BLaER1 (cell line): Measurements from ENCODE around the gene GOLGA6L1.
"Not testable (repeated sequence)": the region's sequence is repeated elsewhere in the genome, so short reads cannot be mapped to it uniquely, and the experiment has no call there.

ENCODE experiments used
- H3K27ac ChIP-seq: shearing (Covaris generic); formaldehyde crosslinking; 2 replicates; pipeline ENCODE4 v1.8.1; 2022
- H3K27me3 ChIP-seq: shearing (Covaris generic); formaldehyde crosslinking; 2 replicates; pipeline ENCODE4 v1.8.1; 2022
- H3K36me3 ChIP-seq: shearing (Covaris generic); formaldehyde crosslinking; 2 replicates; pipeline ENCODE4 v1.8.1; 2022
- H3K4me1 ChIP-seq: shearing (Covaris generic); formaldehyde crosslinking; 2 replicates; pipeline ENCODE4 v1.8.1; 2022
- H3K4me2 ChIP-seq: shearing (Covaris generic); formaldehyde crosslinking; 2 replicates; pipeline ENCODE4 v1.8.1; 2022
- H3K4me3 ChIP-seq: shearing (Covaris generic); formaldehyde crosslinking; 2 replicates; pipeline ENCODE4 v1.8.1; 2022
- H3K9ac ChIP-seq: shearing (Covaris generic); formaldehyde crosslinking; 2 replicates; pipeline ENCODE4 v1.8.1; 2022
- H3K9me3 ChIP-seq: shearing (Covaris generic); formaldehyde crosslinking; 2 replicates; pipeline ENCODE4 v1.8.1; 2022
- H4K20me1 ChIP-seq: shearing (Covaris generic); formaldehyde crosslinking; 2 replicates; pipeline ENCODE4 v1.8.1; 2022
- Cebpa-rat ChIP-seq: shearing (Covaris generic); IDR thresholded peaks from 2 replicates; pipeline ENCODE4 v1.8.1; 2022

GOLGA6L1 gene

DNA sequence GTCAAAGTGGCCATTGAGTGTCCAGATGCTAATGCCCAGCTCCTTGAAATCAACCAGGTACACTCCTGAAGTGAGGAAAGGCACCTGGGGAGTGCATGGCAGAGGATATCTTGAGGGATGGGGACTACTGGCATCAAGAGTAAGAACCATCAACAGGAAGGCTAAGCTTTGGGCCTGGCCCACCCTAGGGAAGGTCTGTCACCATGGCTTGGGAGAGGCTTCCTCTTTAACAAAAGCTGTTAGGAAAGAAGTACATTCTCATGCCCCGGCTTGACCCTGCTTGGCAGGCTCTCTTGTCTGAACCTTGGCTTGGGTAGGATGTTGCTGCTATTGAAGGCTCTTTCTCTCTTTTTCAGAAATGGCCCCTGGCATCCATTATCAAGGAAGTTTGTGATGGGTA is 53.5 kb downstream of the GOLGA6L1 start:
- H3K9ac ChIP-seq: no peak overlapping the region
- H4K20me1 ChIP-seq: no peaks in the 10 kb centered on the region
- no peak for TF ChIP-seq Cebpa-rat
- no peaks in the 10 kb centered on the region for H3K36me3 ChIP-seq
- H3K4me1 ChIP-seq: peaks cover 19% of the 10 kb centered on the region
- no peak overlapping the region for H3K4me2 ChIP-seq
- no peaks in the 10 kb centered on the region for H3K9me3 ChIP-seq
- H3K27ac ChIP-seq: no peak overlapping the region
- no peaks in the 10 kb centered on the region for H3K27me3 ChIP-seq
- no peak overlapping the region for H3K4me3 ChIP-seq

DNA sequence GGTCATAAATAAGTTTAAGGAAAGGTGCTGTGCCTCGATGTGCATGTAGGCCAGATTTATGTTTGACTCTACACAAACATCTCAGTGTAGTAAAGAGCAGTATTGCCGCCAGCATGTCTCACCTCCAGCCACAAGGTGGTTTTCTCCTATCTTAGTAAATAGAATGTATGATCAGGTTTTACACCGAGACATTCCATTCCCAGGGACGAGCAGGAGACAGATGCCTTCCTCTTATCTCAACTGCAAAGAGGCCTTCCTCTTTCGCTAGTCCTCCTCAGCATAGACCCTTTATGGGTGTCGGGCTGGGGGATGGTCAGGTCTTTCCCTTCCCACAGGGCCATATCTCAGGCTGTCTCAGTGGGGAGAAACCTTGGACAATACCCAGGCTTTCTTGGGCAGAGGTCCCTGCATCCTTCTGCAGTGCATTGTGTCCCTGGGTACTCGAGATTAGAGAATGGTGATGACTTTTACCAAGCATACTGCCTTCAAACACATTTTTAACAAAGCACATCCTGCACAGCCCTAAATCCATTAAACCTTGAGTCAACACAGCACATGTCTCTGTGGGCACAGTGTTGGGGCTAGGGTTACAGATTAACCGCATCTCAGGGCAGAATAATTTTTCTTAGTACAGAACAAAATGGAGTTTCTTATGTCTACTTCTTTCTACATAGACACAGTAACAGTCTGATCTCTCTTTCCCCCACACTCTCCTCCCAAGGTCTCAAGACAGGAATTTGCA is 54.5 kb downstream of the GOLGA6L1 start:
- Histone ChIP-seq H3K4me1 (peaks cover 19% of the 10 kb centered on the region), H3K4me2 (peak overlapping the region; percentile 70)
- H3K4me3 ChIP-seq, H3K9me3 ChIP-seq, H3K36me3 ChIP-seq, H4K20me1 ChIP-seq, H3K27ac ChIP-seq, H3K27me3 ChIP-seq, H3K9ac ChIP-seq: not testable (repeated sequence)

GRCh38 chr15:23081271-23081670 is 55.4 kb downstream of the GOLGA6L1 start:
- H4K20me1 ChIP-seq: no peaks in the 10 kb centered on the region
- H3K4me2 ChIP-seq: peak overlapping the region; percentile 70
- no peaks in the 10 kb centered on the region for H3K36me3 ChIP-seq
- no peaks in the 10 kb centered on the region for H3K9me3 ChIP-seq
- H3K27me3 ChIP-seq: no peaks in the 10 kb centered on the region
- peaks cover 19% of the 10 kb centered on the region for H3K4me1 ChIP-seq
- TF ChIP-seq Cebpa-rat: no peak
- no peak overlapping the region for H3K9ac ChIP-seq
- no peak overlapping the region for H3K4me3 ChIP-seq
- H3K27ac ChIP-seq: no peak overlapping the region

GRCh38 chr15:23079766-23080165 is 56.9 kb downstream of the GOLGA6L1 start:
- no peak for TF ChIP-seq Cebpa-rat
- peaks cover 19% of the 10 kb centered on the region for H3K4me1 ChIP-seq
- no peak overlapping the region for H3K4me3 ChIP-seq
- H4K20me1 ChIP-seq: no peaks in the 10 kb centered on the region
- no peak overlapping the region for H3K9ac ChIP-seq
- no peak overlapping the region for H3K4me2 ChIP-seq
- H3K27me3 ChIP-seq: no peaks in the 10 kb centered on the region
- no peaks in the 10 kb centered on the region for H3K9me3 ChIP-seq
- no peaks in the 10 kb centered on the region for H3K36me3 ChIP-seq
- H3K27ac ChIP-seq: no peak overlapping the region
